Measurements from ENCODE around the gene METTL6. TPM values are rescaled to one million over a fixed set of nuclear protein-coding genes. Genes with fewer than 3 reads are reported as not detected.

Gene METTL6
- total RNA-seq, 1 donor from 2014 or later, result 8.0 TPM

GRCh38 chr3:15436246-15436645 lies 8.9 kb upstream of the METTL6 start:
- TF ChIP-seq CTCF (IDR thresholded peaks at IDR 0.05), result no peak
- intact Hi-C loops (cut with DNase I), result no loop called here
- DNase-seq (ENCODE audit: low spot score in 2 of 2), result peak in 1 of 2 donors; percentile 25
- no peaks in the 10 kb centered on the region for H3K9me3 ChIP-seq
- peaks cover 48 to 87% of the 10 kb centered on the region in 2 donors for H3K36me3 ChIP-seq
- no peaks in the 10 kb centered on the region for H3K27me3 ChIP-seq
- H3K4me1 ChIP-seq, result peaks cover 3 to 4% of the 10 kb centered on the region in 2 donors
- no peak overlapping the region for H3K4me3 ChIP-seq
- H3K27ac ChIP-seq, result no peak overlapping the region

- peak in 1 of 2 donors; percentile 34 for DNase-seq (ENCODE audit: low spot score in 2 of 2)
- H3K9me3 ChIP-seq, result no peaks in the 10 kb centered on the region
- peaks cover 44 to 88% of the 10 kb centered on the region in 2 donors for H3K36me3 ChIP-seq
- H3K27me3 ChIP-seq, result no peaks in the 10 kb centered on the region
- no peak overlapping the region for H3K27ac ChIP-seq
- no peak overlapping the region for H3K4me3 ChIP-seq
- peaks cover 0 to 2% of the 10 kb centered on the region in 2 donors for H3K4me1 ChIP-seq
- intact Hi-C loops (cut with DNase I), result no loop called here
- TF ChIP-seq CTCF (IDR thresholded peaks at IDR 0.05), result no peak
Measured at GRCh38 chr3:15434756-15435155, 7.4 kb upstream of the METTL6 start.

GRCh38 chr3:15433531-15433930 lies 6.2 kb upstream of the METTL6 start:
- Histone ChIP-seq H3K4me3 (no peak overlapping the region), H3K36me3 (peaks cover 39 to 76% of the 10 kb centered on the region in 2 donors), H3K27ac (no peak overlapping the region), H3K4me1 (peaks cover 0 to 2% of the 10 kb centered on the region in 2 donors), H3K9me3 (no peaks in the 10 kb centered on the region), H3K27me3 (no peaks in the 10 kb centered on the region)
- intact Hi-C loops (cut with DNase I), result no loop called here
- DNase-seq (ENCODE audit: low spot score in 2 of 2), result no peak
- TF ChIP-seq CTCF (IDR thresholded peaks at IDR 0.05), result no peak

GRCh38 chr3:15431256-15431837 lies 4.0 kb upstream of the METTL6 start:
- H3K27me3 ChIP-seq, result no peaks in the 10 kb centered on the region
- TF ChIP-seq CTCF (IDR thresholded peaks at IDR 0.05), result no peak
- H3K9me3 ChIP-seq, result no peaks in the 10 kb centered on the region
- peaks cover 3 to 4% of the 10 kb centered on the region in 2 donors for H3K4me1 ChIP-seq
- peaks cover 18 to 55% of the 10 kb centered on the region in 2 donors for H3K36me3 ChIP-seq
- intact Hi-C loops (cut with DNase I), result no loop called here
- H3K4me3 ChIP-seq, result no peak overlapping the region
- DNase-seq (ENCODE audit: low spot score in 2 of 2), result no peak
- no peak overlapping the region for H3K27ac ChIP-seq

- H3K27ac ChIP-seq, result no peak overlapping the region
- H3K4me3 ChIP-seq, result no peak overlapping the region
- no peak for TF ChIP-seq CTCF (IDR thresholded peaks at IDR 0.05)
- H3K9me3 ChIP-seq, result no peaks in the 10 kb centered on the region
- no peak for DNase-seq (ENCODE audit: low spot score in 2 of 2)
- H3K27me3 ChIP-seq, result no peaks in the 10 kb centered on the region
- intact Hi-C loops (cut with DNase I), result no loop called here
- peaks cover 16 to 47% of the 10 kb centered on the region in 2 donors for H3K36me3 ChIP-seq
- peaks cover 5 to 10% of the 10 kb centered on the region in 2 donors for H3K4me1 ChIP-seq
Measured at GRCh38 chr3:15430624-15431023, 3.3 kb upstream of the METTL6 start.

Data from ascending aorta (tissue), 2 donors.